Sigmoid colon (tissue), 7 donors: ENCODE measurements around the gene COPS4. TPM values are rescaled to one million over a fixed set of nuclear protein-coding genes. Genes with fewer than 3 reads are reported as not detected.
A peak's percentile ranks its signal among the peaks of the same experiment; 100 is the strongest.
"Not testable (repeated sequence)": the region's sequence is repeated elsewhere in the genome, so short reads cannot be mapped to it uniquely, and the experiment has no call there.

ENCODE experiments used
- DNase-seq: peaks from one replicate; pipeline ENCODE4 v3.0.0-alpha.2; 2019
- H3K27ac ChIP-seq, 4 donors: fragments of 200-600 bp; sonication (generic); one replicate each; pipeline ENCODE4 v1.5.1; 2016 to 2019; ENCODE audit warnings: mild to moderate bottlenecking in 1 of 4
- H3K27me3 ChIP-seq, 3 donors: fragments of 200-600 bp; sonication (generic); one replicate each; pipeline ENCODE4 v1.5.1; 2019; ENCODE audit warnings: mild to moderate bottlenecking in 1 of 3
- H3K36me3 ChIP-seq, 4 donors: fragments of 200-600 bp; sonication (generic); one replicate each; pipeline ENCODE4 v1.5.1; 2016 to 2019
- H3K4me1 ChIP-seq, 4 donors: fragments of 200-600 bp; sonication (generic); one replicate each; pipeline ENCODE4 v1.5.1; 2017 to 2019
- H3K4me3 ChIP-seq, 4 donors: fragments of 200-600 bp; sonication (generic); one replicate each; pipeline ENCODE4 v1.5.1; 2017 to 2019; ENCODE audit warnings: mild to moderate bottlenecking in 2 of 4, moderate library complexity in 1 of 4
- H3K9me3 ChIP-seq, 4 donors: fragments of 200-600 bp in 3 of 4; sonication (generic) in 3 of 4; one replicate each; pipeline versions ENCODE4 v1.5.1 to v1.6.1; 2013 to 2019
- EP300 ChIP-seq, 4 donors: sonication (generic); formaldehyde crosslinking; IDR thresholded peaks; one replicate each; pipeline ENCODE4 v1.6.1; 2017; ENCODE audit warnings: antibody characterized with exemption in 4 of 4
- POLR2A ChIP-seq, 2 donors: fragments of 450-650 bp; IDR thresholded peaks; one replicate each; pipeline ENCODE4 v1.6.1; 2016; ENCODE audit warnings: antibody characterized with exemption in 2 of 2, mild to moderate bottlenecking in 2 of 2, moderate library complexity in 2 of 2
- POLR2AphosphoS5 ChIP-seq, 4 donors: sonication (generic); formaldehyde crosslinking; IDR thresholded peaks; one replicate each; pipeline ENCODE4 v1.6.1; 2017; ENCODE audit warnings: antibody characterized with exemption in 4 of 4
- WGBS, 2 donors: extraction: QIAGEN DNeasy Blood & Tissue Kit; methylation state at CpG; one replicate each; pipeline ENCODE4 v1.1.7; 2013; 5-methylcytosine and 5-hydroxymethylcytosine counted together
- intact Hi-C: fragments of 100-400 bp; cut with DNase I; formaldehyde crosslinking; loops from one replicate; pipeline ENCODE4 v1.15.1; 2023
- polyA plus RNA-seq, 3 donors: library from polyadenylated mRNA; stranded (reverse); fragments of 200-250 nt; gene quantifications; one replicate each; pipeline ENCODE4 v1.2.3, GENCODE V29; 2013
- total RNA-seq, 4 donors: library from RNA; depleted of rRNA; stranded (reverse); fragments of >200 nt; gene quantifications; one replicate each; pipeline ENCODE4 v1.1.0, GENCODE V29; 2016
- TF ChIP-seq, protein P1 (sequence below), 4 experiments: fragments of 450-650 bp in 3 of 4; fragments of 200-600 bp in 1 of 4; IDR thresholded peaks; one replicate each; pipeline ENCODE4 v1.5.1; 2016 to 2019; ENCODE audit warnings: antibody characterized with exemption in 4 of 4, mild to moderate bottlenecking in 3 of 4, moderate library complexity in 2 of 4
- donor health status: healthy with polysubstance abuse.
- donor health status: Bipolar disorder and iron deficiency.
- donor health status: healthy.

The COPS4 gene
- total and polyA plus RNA-seq, 7 donors: 28.9 to 64.6 (median 33.0) TPM

- TF ChIP-seq, protein P1, sequence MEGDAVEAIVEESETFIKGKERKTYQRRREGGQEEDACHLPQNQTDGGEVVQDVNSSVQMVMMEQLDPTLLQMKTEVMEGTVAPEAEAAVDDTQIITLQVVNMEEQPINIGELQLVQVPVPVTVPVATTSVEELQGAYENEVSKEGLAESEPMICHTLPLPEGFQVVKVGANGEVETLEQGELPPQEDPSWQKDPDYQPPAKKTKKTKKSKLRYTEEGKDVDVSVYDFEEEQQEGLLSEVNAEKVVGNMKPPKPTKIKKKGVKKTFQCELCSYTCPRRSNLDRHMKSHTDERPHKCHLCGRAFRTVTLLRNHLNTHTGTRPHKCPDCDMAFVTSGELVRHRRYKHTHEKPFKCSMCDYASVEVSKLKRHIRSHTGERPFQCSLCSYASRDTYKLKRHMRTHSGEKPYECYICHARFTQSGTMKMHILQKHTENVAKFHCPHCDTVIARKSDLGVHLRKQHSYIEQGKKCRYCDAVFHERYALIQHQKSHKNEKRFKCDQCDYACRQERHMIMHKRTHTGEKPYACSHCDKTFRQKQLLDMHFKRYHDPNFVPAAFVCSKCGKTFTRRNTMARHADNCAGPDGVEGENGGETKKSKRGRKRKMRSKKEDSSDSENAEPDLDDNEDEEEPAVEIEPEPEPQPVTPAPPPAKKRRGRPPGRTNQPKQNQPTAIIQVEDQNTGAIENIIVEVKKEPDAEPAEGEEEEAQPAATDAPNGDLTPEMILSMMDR (IDR thresholded peaks at IDR 0.05): no peak
- intact Hi-C loops: loop anchor here (1.0 to 2.0 kb wide), 4 partner anchors 22 to 585 kb away; partner anchors contain the start of genes COPS4 and THAP9
- DNase-seq: no peak
- Histone ChIP-seq H3K27me3 (no peaks in the 10 kb centered on the region), H3K4me1 (peaks cover 0 to 36% (median 32%) of the 10 kb centered on the region in 4 donors), H3K4me3 (peak overlapping the region; percentile 38 to 87 (median 68)), H3K9me3 (no peaks in the 10 kb centered on the region), H3K36me3 (no peaks in the 10 kb centered on the region), H3K27ac (peak overlapping the region; percentile 88 to 97 (median 89))
- 15 to 22% methylated on average over 13 of the region's 13 CpGs for WGBS, 2 donors
Measured at GRCh38 chr4:83013420-83013867, 21.5 kb upstream of the COPS4 start.

GRCh38 chr4:83013902-83014301, 21.1 kb upstream of the COPS4 start:
- Histone ChIP-seq H3K27ac (peak overlapping the region in 3 of 4 donors; percentile 88 to 97 (median 90)), H3K27me3 (no peaks in the 10 kb centered on the region), H3K36me3 (no peaks in the 10 kb centered on the region), H3K4me1 (peaks cover 0 to 31% (median 30%) of the 10 kb centered on the region in 4 donors), H3K9me3 (no peaks in the 10 kb centered on the region), H3K4me3 (peak overlapping the region in 3 of 4 donors; percentile 65 to 87 (median 71))
- TF ChIP-seq POLR2A (IDR thresholded peaks at IDR 0.05) (no peak), EP300 (IDR thresholded peaks at IDR 0.05) (no peak), POLR2AphosphoS5 (IDR thresholded peaks at IDR 0.05) (no peak)
- TF ChIP-seq, protein P1 (IDR thresholded peaks at IDR 0.05): no peak
- no peak for DNase-seq
- intact Hi-C loops: loop anchor here (1.0 to 2.0 kb wide), 4 partner anchors 21 to 585 kb away; partner anchors contain the start of genes COPS4 and THAP9

GRCh38 chr4:83019794-83020494, 15.0 kb upstream of the COPS4 start:
- DNase-seq: no peak
- H3K27me3 ChIP-seq: no peaks in the 10 kb centered on the region
- no peaks in the 10 kb centered on the region for H3K36me3 ChIP-seq
- no peak overlapping the region for H3K27ac ChIP-seq
- no peak overlapping the region for H3K4me3 ChIP-seq
- TF ChIP-seq, protein P1 (IDR thresholded peaks at IDR 0.05): no peak
- no peak for TF ChIP-seq POLR2A (IDR thresholded peaks at IDR 0.05)
- TF ChIP-seq POLR2AphosphoS5 (IDR thresholded peaks at IDR 0.05): no peak
- TF ChIP-seq EP300 (IDR thresholded peaks at IDR 0.05): no peak
- WGBS, 2 donors: 77 to 90% methylated on average over 3 of the region's 3 CpGs
- H3K4me1 ChIP-seq: no peaks in the 10 kb centered on the region
- H3K9me3 ChIP-seq: peaks cover 0 to 2% (median 0%) of the 10 kb centered on the region in 4 donors
- intact Hi-C loops: no loop called here

GRCh38 chr4:83022724-83023450, 12.1 kb upstream of the COPS4 start:
- TF ChIP-seq POLR2AphosphoS5 (IDR thresholded peaks at IDR 0.05) (no peak), POLR2A (IDR thresholded peaks at IDR 0.05) (no peak), EP300 (IDR thresholded peaks at IDR 0.05) (no peak)
- TF ChIP-seq, protein P1 (IDR thresholded peaks at IDR 0.05): no peak
- intact Hi-C loops: no loop called here
- DNase-seq: no peak
- Histone ChIP-seq H3K27me3 (no peaks in the 10 kb centered on the region), H3K4me1 (no peaks in the 10 kb centered on the region), H3K4me3 (no peak overlapping the region), H3K9me3 (peaks cover 0 to 2% (median 0%) of the 10 kb centered on the region in 4 donors), H3K27ac (no peak overlapping the region), H3K36me3 (no peaks in the 10 kb centered on the region)
- 85 to 90% methylated on average over 2 of the region's 2 CpGs for WGBS, 2 donors

DNA sequence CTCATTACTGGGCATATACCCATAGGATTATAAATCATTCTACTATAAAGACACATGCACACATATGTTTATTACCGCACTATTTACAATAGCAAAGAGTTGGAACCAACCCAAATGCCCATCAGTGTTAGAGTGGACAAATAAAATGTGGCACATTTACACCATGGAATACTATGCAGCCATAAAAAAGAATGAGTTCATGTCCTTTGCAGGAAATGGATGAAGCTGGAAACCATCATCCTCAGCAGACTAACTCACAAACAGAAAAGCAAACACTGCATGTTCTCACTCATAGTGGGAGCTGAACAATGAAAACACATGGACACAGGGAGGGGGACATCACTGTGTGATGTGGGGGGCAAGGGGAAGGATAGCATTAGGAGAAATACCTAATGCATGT, 11.4 kb upstream of the COPS4 start:
- H3K4me1 ChIP-seq, H3K4me3 ChIP-seq, H3K27me3 ChIP-seq, H3K36me3 ChIP-seq, H3K27ac ChIP-seq, DNase-seq, intact Hi-C loops, H3K9me3 ChIP-seq: not testable (repeated sequence)
- 76 to 95% methylated on average over 1 of the region's 1 CpG for WGBS, 2 donors
